Rectal smooth muscle tissue (tissue), 1 donor: ENCODE data around the gene ZNF541.

ENCODE experiments used
- H3K27ac ChIP-seq: one replicate; pipeline ENCODE4 v1.7.0; 2013; ENCODE audit warnings: low read depth, low read length, inconsistent platforms
- H3K27me3 ChIP-seq: one replicate; pipeline ENCODE4 v1.7.0; 2013; ENCODE audit warnings: low read length; ENCODE audit not compliant: control insufficient read depth, insufficient read depth
- H3K36me3 ChIP-seq: one replicate; pipeline ENCODE4 v1.7.0; 2013; ENCODE audit warnings: low read length; ENCODE audit not compliant: control insufficient read depth, insufficient read depth
- H3K4me1 ChIP-seq: one replicate; pipeline ENCODE4 v1.7.0; 2013; ENCODE audit warnings: low read length; ENCODE audit not compliant: control insufficient read depth, insufficient read depth
- H3K4me3 ChIP-seq: one replicate; pipeline ENCODE4 v1.7.0; 2013; ENCODE audit warnings: low read length
- H3K9ac ChIP-seq: one replicate; pipeline ENCODE4 v1.7.0; 2013; ENCODE audit warnings: low read length

The ZNF541 gene

GRCh38 chr19:47547199-47547598, 25.7 kb downstream of the ZNF541 start:
- no peaks in the 10 kb centered on the region for H3K4me1 ChIP-seq
- no peak overlapping the region for H3K27ac ChIP-seq
- H3K27me3 ChIP-seq = no peaks in the 10 kb centered on the region
- no peaks in the 10 kb centered on the region for H3K36me3 ChIP-seq
- no peak overlapping the region for H3K4me3 ChIP-seq
- no peak overlapping the region for H3K9ac ChIP-seq

- Histone ChIP-seq H3K4me1 (peaks cover 10% of the 10 kb centered on the region), H3K4me3 (no peak overlapping the region), H3K9ac (no peak overlapping the region), H3K36me3 (no peaks in the 10 kb centered on the region), H3K27me3 (no peaks in the 10 kb centered on the region), H3K27ac (no peak overlapping the region)
Measured at GRCh38 chr19:47545061-47545948, 27.6 kb downstream of the ZNF541 start.

GRCh38 chr19:47544476-47544875, 28.5 kb downstream of the ZNF541 start:
- Histone ChIP-seq H3K27ac (no peak overlapping the region), H3K4me1 (peaks cover 13% of the 10 kb centered on the region), H3K4me3 (no peak overlapping the region), H3K36me3 (no peaks in the 10 kb centered on the region), H3K27me3 (no peaks in the 10 kb centered on the region), H3K9ac (no peak overlapping the region)

GRCh38 chr19:47544075-47544474, 28.9 kb downstream of the ZNF541 start:
- Histone ChIP-seq H3K27me3 (no peaks in the 10 kb centered on the region), H3K27ac (no peak overlapping the region), H3K36me3 (no peaks in the 10 kb centered on the region), H3K4me1 (peaks cover 13% of the 10 kb centered on the region), H3K9ac (no peak overlapping the region), H3K4me3 (no peak overlapping the region)

GRCh38 chr19:47542030-47542475, 30.9 kb downstream of the ZNF541 start:
- peak overlapping the region; percentile 27 for H3K4me3 ChIP-seq
- no peaks in the 10 kb centered on the region for H3K36me3 ChIP-seq
- H3K27me3 ChIP-seq = no peaks in the 10 kb centered on the region
- H3K4me1 ChIP-seq = peaks cover 13% of the 10 kb centered on the region
- H3K27ac ChIP-seq = peak overlapping the region; percentile 88
- H3K9ac ChIP-seq = no peak overlapping the region

GRCh38 chr19:47541518-47541917, 31.4 kb downstream of the ZNF541 start:
- no peak overlapping the region for H3K4me3 ChIP-seq
- no peaks in the 10 kb centered on the region for H3K27me3 ChIP-seq
- H3K27ac ChIP-seq = peak overlapping the region; percentile 88
- no peak overlapping the region for H3K9ac ChIP-seq
- no peaks in the 10 kb centered on the region for H3K36me3 ChIP-seq
- peaks cover 13% of the 10 kb centered on the region for H3K4me1 ChIP-seq

- Histone ChIP-seq H3K27ac (peak overlapping the region; percentile 88), H3K9ac (no peak overlapping the region), H3K4me1 (peaks cover 13% of the 10 kb centered on the region), H3K27me3 (no peaks in the 10 kb centered on the region), H3K4me3 (no peak overlapping the region), H3K36me3 (no peaks in the 10 kb centered on the region)
Measured at GRCh38 chr19:47540748-47541147, 32.2 kb downstream of the ZNF541 start.

- Histone ChIP-seq H3K27ac (peak overlapping the region; percentile 88), H3K9ac (no peak overlapping the region), H3K36me3 (no peaks in the 10 kb centered on the region), H3K27me3 (no peaks in the 10 kb centered on the region), H3K4me1 (peaks cover 13% of the 10 kb centered on the region), H3K4me3 (no peak overlapping the region)
Measured at GRCh38 chr19:47539747-47540311, 33.1 kb downstream of the ZNF541 start.

GRCh38 chr19:47538812-47539211, 34.1 kb downstream of the ZNF541 start:
- Histone ChIP-seq H3K27ac (no peak overlapping the region), H3K9ac (no peak overlapping the region), H3K4me3 (no peak overlapping the region), H3K36me3 (no peaks in the 10 kb centered on the region), H3K27me3 (no peaks in the 10 kb centered on the region), H3K4me1 (peaks cover 13% of the 10 kb centered on the region)

GRCh38 chr19:47537493-47537892, 35.5 kb downstream of the ZNF541 start:
- Histone ChIP-seq H3K36me3 (no peaks in the 10 kb centered on the region), H3K4me1 (peaks cover 13% of the 10 kb centered on the region), H3K4me3 (no peak overlapping the region), H3K27ac (no peak overlapping the region), H3K9ac (no peak overlapping the region), H3K27me3 (no peaks in the 10 kb centered on the region)

GRCh38 chr19:47534628-47535027, 38.3 kb downstream of the ZNF541 start:
- Histone ChIP-seq H3K27ac (no peak overlapping the region), H3K36me3 (no peaks in the 10 kb centered on the region), H3K4me3 (no peak overlapping the region), H3K27me3 (no peaks in the 10 kb centered on the region), H3K9ac (no peak overlapping the region), H3K4me1 (no peaks in the 10 kb centered on the region)

- Histone ChIP-seq H3K27me3 (no peaks in the 10 kb centered on the region), H3K4me3 (no peak overlapping the region), H3K4me1 (no peaks in the 10 kb centered on the region), H3K27ac (no peak overlapping the region), H3K36me3 (no peaks in the 10 kb centered on the region), H3K9ac (no peak overlapping the region)
Measured at GRCh38 chr19:47531640-47532387, 41.1 kb downstream of the ZNF541 start.
